B cell (primary cell): ENCODE measurements around the gene EML6.

Experiments
- CTCF ChIP-seq: fragments of 200-600 bp; IDR thresholded peaks from one replicate; pipeline ENCODE4 v1.8.0; 2022; ENCODE audit warnings: antibody characterized with exemption, mild to moderate bottlenecking
- EZH2 ChIP-seq: IDR thresholded peaks from 2 replicates; pipeline ENCODE4 v1.6.1; 2012; ENCODE audit warnings: borderline replicate concordance, low read depth, mild to moderate bottlenecking, moderate library complexity, low read length; ENCODE audit not compliant: insufficient read depth, poor library complexity, severe bottlenecking

GRCh38 chr2:55017428-55017827, 294.0 kb downstream of the EML6 start:
- TF ChIP-seq CTCF (no peak), EZH2 (no peak)
